D721Med (cell line): ENCODE data around the gene OST4.
A peak's percentile ranks its signal among the peaks of the same experiment; 100 is the strongest.

Experiments used
- DNase-seq: peaks from one replicate; pipeline ENCODE4 v3.0.0; 2011; ENCODE audit warnings: low spot score; ENCODE audit not compliant: insufficient read length
- FAIRE-seq: peaks from 2 replicates; lab custom pipeline; 2011; peaks lifted over from hg19 to GRCh38; lab: Jason Lieb, UNC
- CTCF ChIP-seq: IDR thresholded peaks from 2 replicates; pipeline ENCODE4 v1.5.1; 2012; ENCODE audit warnings: mild to moderate bottlenecking, control low read depth; ENCODE audit not compliant: insufficient read depth; ENCODE audit errors: missing control alignments

OST4 gene

GRCh38 chr2:27089111-27089954 lies 17.9 kb upstream of the OST4 start:
- no peak for FAIRE-seq
- TF ChIP-seq CTCF = no peak
- DNase-seq = no peak

- no peak for TF ChIP-seq CTCF
- FAIRE-seq (no peak), DNase-seq (no peak)
Measured at GRCh38 chr2:27088634-27089033, 17.2 kb upstream of the OST4 start.

GRCh38 chr2:27087823-27088410 lies 16.5 kb upstream of the OST4 start:
- DNase-seq (no peak), FAIRE-seq (no peak)
- no peak for TF ChIP-seq CTCF

GRCh38 chr2:27086724-27087593 lies 15.5 kb upstream of the OST4 start, which contains the start of gene KHK:
Gene KHK (plus strand): TSS chr2:27086772. CDS start chr2:27087260, 488 bp downstream.
- TF ChIP-seq CTCF = no peak
- DNase-seq (peak; percentile 88), FAIRE-seq (no peak)

GRCh38 chr2:27086090-27086723 lies 14.8 kb upstream of the OST4 start:
- TF ChIP-seq CTCF = peak; percentile 80
- DNase-seq (peak; percentile 98), FAIRE-seq (no peak)

- no peak for FAIRE-seq
- peak; percentile 69 for DNase-seq
- TF ChIP-seq CTCF = peak; percentile 52
Measured at GRCh38 chr2:27085673-27086089, 14.2 kb upstream of the OST4 start.
